HG03060 (cell line): Measurements from ENCODE around the gene MAPK14.
"Not testable (repeated sequence)": the region's sequence is repeated elsewhere in the genome, so short reads cannot be mapped to it uniquely, and the experiment has no call there.

ENCODE experiments used
- ATAC-seq: cut with Tn5 transposase; IDR thresholded peaks from one replicate; pipeline ENCODE4 v1.9.1; 2021; ENCODE audit warnings: low read depth, moderate number of reproducible peaks; ENCODE audit not compliant: unreplicated experiment

The MAPK14 gene

DNA sequence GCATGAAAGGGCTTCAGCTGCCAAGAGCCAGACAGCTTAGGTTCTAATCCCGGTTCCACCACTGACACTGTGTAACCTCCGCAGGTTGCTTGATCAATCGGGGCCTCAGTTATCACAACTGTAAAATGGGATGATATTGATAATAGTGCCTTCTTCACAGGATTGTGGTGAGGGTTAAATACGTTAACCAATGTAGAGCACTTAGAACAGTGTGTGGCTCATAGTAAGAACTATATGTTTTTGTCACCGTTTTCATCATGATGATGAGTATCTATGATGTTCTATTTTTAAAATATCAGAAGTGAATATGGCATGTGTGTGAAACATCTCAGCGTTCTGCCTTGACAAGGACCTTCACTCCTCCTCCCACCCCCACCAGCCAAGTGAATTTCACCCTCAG lies 92.4 kb downstream of the MAPK14 start:
- ATAC-seq: no peak

DNA sequence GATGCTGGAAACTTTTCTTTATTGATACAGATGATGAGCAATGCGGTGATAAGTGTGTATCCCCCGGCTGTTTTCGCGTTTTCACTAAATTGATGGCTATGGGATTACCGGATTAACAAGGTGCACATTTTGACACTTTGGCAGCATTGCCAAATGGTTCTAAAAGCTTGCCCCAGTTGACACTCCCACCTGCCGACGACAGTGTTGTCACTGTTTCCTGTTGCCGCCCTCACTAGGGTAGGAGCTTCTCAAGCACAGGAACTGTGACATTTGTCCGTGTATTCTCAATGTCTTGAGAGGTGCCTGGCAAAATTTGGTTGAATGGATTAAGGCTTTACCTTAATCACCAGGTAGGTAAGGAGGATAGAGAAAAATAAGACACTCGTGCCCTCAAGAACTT lies 92.9 kb downstream of the MAPK14 start:
- no peak for ATAC-seq

DNA sequence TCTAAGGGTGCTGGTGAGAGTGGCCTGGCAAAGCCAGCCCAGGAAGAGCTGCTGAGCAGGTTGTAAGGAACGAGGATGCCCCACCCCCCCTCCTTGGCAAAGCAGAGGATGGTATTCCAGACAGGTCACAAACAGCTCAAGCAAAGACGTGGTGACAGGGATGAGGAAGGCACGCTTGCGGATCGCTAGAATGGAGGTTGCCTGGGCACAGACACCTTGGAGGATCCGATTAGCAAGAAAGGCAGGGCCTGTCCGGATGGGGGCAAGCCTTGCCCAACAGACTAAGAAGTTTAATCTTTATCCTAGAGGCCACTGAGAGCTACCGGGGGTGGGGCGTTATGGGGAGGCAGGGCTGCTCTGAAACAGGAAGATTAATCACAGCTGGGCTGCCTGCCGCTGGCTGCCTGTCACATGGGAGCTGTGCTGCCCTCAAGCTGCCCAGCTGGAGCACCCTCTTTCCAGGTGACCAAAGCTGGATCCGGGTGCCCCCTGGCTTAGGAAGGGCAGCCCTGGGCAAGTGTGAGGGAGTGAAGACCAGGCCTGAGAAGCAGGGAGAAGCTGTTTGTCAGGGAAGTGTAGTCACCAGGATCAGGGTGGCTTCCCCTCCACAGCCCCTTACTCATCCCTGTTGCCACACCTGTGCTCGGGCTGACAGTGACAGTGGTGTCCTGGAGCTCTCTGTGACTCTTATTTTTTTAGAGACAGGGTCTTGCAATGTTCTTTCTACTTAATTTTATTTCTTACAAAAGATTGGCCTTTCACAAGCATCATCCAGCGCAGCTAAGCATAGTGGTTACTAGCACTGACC lies 93.6 kb downstream of the MAPK14 start:
- ATAC-seq: no peak

DNA sequence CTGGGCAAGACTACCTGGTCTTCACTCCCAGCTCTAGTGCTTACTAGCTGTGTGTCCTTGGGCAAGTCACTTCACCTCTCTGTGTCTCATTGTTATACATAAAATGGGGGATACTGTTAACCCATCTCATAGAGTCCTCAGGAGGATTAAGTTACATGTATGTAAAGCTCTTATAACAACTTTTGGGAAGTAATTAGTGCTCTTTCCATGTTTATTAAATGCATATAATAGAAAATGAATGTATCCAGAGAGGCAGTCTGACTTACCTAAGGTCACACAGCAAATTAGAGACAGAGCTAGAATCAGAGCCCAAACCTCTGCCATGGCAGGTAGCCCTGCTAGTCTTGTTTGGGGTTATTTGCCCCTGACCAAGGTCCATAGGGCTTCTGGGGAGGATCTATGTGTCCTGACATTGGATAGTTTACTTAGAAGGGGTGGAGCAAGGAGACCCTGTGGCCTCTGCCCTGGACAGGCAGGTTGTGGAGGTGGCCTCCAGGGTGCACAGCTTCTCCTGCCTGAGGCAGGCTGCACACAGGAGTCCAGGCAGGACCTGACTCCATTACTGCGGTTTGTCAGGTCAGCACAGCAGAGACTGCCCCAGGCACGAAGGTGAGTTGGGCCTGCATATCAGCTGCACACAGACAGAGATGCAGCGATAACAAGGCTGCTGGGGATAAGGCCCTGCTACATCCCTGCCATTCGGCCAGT lies 94.3 kb downstream of the MAPK14 start:
- ATAC-seq: no peak

DNA sequence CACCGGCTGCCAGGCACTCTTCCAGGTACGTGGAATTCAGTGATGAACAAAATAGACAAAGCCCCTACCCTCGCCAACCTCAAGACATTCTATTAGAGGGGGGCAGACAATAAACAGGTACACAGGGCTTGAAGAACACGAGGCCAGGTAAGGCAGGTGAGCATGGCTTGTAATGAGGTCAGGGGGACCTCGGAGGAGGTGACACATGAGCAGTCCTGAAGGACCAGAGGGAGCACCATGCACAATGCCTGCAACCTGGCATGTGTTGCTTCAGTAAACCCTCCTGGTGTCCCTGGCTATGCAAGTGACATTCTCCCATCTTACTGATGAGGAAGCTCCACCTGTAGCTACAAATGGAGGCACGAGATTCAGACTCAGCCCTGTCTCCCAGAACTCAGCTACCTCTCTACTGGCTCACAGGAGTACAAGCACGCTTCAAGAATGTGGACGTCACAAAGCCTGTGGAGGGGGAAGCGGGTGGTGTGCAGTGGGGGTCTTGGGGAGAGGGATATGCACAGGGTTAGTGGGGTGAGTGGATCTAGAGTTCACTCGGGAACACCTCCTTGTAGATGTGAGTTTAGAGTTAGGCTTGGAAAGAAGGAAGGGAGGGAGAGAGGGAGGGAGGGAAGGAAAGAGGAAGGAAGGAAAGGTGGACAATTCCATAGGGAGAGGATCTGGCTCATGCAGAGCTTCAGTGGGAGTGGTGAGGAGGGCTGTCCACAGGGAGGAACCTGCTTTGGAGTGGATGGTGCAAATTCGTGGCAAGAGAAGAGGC lies 95.1 kb downstream of the MAPK14 start:
- ATAC-seq: no peak

DNA sequence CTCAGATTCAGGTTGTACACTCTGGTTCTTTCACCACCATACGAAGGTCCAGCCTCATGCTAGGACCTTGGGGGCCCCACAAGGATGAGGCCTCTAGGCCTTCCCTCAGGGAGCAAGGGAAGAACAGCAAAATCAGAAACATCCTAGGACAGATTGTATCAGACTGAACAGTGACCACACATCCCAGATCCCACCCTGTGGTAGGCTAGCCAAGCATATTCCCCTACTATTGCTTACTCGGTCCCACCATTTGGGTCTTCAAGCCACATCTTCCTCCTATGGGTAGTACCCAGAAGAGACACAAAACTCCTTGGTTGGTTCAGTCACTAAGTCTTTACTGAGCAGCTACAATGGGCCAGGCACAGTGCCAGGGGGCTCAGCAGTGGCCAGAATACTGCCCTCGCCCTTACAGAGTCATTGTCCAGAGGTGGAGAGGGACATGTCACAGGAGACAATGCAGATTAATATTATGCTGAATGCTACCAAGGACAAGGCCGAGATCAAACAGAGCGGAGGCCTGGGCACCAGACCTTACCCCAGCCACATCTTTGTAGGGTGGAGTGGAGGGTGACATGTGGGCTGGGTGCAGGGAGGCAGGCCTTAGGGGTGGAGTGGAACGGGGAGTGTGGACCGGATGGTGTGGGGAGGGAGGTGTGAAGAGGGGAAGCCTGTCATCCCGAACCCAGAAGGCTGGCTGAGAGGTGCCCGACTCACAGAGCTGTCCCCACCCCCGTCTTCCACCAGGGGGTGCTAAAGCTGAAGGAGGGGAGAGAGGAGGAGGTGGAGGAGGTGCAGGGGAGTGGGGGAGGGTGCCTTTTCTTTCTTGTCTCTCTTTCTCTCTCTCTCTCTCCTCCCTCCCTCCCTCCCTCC lies 95.9 kb downstream of the MAPK14 start:
- no peak for ATAC-seq

DNA sequence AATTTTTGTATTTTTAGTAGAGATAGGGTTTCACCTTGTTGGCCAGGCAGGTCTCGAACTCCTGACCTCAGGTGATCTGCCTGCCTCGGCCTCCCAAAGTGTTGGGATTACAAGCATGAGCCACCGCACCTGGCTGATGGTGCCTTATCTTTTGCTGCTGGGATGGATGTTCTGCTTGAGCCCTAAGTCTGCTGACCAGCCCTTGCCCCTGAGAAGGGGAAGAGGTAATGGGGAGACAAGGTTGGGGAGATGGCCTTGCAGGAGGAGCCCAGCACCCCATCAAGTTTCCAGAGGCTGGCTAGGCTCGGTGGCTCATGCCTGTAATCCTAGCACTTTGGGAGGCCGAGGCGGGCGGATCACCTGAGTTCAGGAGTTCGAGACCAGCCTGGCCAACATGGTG lies 96.7 kb downstream of the MAPK14 start:
- ATAC-seq: not testable (repeated sequence)

DNA sequence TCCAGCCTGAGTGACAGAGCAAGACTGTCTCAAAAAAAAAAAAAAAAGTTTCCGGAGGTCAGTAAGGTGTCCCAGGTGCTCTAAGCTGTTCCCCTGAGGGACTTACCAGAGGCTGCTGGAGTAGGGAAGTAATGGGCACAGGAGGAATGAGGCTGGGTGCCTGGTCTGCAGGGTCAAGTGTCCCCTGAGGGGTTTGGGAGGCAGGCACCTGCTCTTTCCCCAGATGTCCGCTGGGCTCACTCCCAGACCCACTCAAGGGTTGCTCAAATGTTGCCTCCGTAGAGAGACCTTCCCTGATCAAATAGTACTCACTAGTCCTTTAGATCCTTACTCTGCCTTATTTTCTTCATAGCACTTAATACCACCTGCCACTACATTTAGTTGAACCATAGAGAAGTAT lies 97.3 kb downstream of the MAPK14 start:
- no peak for ATAC-seq

DNA sequence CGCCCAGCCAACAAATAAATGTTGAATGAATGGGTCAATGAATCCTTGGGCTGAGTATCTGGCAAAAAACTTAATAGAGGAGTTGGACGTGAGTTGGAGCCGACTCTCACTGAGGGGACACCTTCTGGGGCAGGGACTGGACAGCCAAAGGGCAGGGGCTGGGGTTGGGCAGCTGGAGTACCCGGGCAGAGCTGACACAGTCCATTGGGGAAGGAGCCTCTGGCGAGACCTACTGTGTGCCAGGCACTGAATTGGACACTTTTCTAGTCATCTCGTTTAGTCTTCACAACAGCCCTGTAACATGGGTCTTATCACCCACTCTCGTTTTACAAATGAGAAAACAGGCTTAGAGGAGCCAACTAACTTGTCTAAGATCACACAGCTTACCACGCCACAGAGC lies 98.0 kb downstream of the MAPK14 start:
- no peak for ATAC-seq

DNA sequence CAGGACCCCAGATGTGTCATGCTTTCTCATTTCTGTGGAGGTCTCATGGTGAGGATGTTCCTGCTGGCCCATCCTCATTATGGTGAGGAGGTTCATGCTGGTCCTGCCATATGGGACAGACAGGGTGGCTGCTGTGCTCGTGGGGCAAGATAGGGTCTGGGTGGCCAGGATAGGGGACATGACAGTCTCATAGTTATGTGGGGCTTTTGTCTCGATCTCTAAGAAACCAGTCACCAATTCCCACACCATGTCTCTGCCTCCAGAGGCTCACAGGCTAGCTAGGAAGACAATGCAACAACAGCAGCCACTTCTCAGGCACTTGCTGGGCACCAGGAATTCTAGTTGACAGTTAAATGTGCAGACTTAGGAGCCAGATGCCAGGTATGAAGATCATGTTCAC lies 98.5 kb downstream of the MAPK14 start:
- no peak for ATAC-seq

DNA sequence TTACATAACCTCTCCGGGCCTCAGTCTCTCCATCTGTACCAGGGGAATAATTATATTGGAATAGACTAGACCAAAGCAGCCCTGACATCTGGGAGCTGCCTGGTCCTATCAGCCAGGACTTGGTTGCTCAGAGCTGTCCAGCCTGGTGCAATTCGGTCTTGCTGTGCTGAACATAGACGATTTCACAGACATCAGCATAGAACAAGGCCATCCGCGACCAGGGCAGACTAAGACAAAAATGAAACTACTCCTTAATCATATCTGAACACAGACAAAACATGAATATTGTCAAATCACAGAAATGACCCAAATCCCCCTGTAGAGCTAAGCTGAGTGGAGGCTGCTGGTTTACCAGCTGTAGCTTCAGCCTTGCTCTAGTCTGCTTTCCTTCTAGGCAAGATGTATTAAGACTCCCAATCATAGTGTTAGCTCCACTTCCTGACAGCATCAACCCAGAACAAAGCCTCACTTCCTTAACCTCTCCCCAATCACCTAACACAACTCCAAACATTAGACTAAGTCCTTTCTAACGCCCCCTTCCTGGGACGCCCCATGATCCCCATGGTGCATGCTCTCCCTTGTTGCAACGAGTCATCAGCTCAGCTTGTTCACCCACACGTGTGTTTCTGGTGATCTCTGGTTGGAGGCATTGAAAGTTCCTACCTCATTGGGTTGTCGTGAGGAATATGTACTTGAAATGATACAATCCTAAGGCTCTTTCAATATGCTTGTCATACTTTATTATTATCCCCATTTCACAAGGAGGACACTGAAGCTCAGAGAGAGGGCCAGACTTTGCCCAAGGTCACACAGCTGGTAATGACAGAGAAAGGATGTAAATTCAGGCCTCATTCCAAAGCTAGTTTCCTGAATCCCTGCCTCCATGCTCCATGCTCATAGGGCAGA lies 99.2 kb downstream of the MAPK14 start:
- no peak for ATAC-seq

DNA sequence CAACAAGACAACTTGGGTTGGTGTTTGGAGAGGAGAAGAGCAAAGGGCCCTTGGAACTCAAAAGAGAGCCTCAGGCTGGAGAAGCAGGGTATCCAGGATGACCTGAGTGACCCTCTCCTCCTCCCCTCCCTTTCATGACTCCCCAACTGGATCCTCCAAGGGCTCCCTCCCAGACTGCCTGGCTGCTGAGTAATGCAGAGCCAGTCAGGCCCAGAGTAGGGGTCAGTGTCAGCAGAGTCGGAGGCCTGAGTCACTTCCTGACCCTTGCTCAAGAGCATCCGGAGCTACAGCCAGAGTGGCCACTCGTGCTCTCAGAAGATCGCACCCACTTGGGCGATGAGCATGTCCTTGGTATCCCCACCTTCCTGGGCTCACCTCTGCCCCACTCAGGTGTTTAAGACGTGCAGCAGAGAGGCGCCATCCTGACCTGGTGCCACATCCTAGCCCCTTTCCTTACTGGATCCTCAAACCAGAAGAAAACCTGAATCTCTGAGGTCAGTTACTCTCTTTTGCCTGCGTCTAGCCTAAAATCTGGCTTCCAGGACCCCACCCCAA lies 99.9 kb downstream of the MAPK14 start:
- no peak for ATAC-seq

DNA sequence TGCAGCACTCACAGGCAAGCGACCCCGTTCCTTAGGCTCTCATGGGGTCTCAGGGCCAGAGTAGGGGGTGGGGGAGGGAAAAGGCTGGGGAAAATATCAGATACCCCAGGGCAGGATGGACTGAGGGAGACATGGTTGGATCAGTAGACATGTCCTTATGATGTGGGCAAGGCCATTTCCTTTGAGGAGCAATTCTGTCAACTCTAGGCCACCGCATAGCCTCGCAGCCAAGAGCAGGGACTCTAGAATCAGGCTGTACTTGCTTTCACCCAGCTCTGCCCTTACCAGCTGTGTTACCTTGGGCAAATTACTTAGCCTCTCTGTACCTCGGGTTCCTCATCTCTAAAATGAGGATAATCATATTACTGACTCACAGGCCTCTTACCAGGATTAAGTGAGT lies 100.5 kb downstream of the MAPK14 start:
- no peak for ATAC-seq

DNA sequence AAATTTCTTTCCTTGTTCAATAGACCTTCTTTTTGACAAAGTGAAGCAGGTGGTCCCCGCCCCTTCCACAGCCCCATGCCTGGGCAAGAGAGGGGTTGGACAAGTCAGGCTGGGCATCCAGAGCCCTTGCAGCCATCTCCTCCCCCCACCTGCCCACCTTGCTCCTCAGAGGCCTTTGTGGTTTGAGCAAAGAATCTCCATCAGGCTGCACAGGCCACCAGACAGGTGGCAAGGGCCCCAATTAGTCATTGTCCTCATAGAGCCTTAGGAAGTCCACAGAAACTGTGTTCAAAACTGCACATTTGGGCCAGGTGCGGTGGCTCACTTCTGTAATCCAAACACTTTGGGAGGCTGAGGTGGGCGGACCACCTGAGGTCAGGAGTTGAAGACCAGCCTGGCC lies 101.2 kb downstream of the MAPK14 start:
- ATAC-seq: no peak

DNA sequence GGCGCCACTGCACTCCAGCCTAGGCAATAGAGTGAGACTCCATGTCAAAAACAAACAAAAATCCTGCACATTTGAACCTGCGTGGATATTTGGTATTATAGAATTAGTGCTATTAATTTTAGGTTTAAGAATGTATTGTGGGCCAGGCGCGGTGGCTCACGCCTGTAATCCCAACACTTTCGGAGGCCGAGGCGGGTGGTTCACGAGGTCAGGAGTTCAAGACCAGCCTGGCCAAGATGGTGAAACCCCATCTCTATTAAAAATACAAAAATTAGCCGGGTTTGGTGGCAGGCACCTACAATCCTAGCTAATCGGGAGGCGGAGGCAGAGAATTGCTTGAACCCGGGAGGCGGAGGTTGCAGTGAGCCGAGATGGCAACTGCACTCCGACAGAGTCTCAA lies 101.7 kb downstream of the MAPK14 start:
- not testable (repeated sequence) for ATAC-seq

DNA sequence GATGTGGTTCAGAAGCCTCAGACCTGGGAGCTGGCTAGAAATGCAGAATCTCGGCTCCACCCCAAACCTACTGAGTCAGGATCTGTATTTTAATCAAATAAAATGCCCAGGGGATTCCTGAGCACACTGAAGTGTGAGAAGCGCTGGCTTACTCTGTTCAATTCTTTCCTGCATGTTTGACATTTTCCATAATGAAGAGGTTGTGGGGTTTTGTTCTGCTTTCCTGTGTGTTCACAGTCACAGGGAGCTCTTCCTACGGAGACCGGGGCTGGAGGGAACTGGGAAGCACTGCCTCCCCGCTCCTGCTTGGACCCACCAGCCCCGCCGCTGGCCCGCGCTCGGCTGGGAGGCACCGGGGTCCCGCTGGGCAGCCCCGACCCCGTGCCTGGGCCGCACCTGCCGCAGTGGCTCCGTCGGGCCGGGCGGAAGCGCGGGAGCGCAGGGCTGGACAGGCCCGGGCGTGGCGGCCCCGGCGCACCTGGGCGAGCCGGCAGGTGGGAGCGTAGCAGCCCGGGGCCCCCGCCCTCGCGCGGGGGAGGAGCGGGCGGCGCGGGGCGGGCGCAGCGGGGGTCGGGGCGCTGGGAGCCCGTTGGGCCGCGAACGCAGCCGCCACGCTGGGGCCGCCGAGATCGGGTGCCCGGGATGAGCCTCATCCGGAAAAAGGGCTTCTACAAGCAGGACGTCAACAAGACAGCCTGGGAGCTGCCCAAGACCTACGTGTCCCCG lies 102.5 kb downstream of the MAPK14 start, which contains the start of gene MAPK13:
MAPK13 (plus strand) TSS at position 573 of the 726 bp plus-strand sequence; CDS start at position 643, 70 bp downstream.
- no peak for ATAC-seq

DNA sequence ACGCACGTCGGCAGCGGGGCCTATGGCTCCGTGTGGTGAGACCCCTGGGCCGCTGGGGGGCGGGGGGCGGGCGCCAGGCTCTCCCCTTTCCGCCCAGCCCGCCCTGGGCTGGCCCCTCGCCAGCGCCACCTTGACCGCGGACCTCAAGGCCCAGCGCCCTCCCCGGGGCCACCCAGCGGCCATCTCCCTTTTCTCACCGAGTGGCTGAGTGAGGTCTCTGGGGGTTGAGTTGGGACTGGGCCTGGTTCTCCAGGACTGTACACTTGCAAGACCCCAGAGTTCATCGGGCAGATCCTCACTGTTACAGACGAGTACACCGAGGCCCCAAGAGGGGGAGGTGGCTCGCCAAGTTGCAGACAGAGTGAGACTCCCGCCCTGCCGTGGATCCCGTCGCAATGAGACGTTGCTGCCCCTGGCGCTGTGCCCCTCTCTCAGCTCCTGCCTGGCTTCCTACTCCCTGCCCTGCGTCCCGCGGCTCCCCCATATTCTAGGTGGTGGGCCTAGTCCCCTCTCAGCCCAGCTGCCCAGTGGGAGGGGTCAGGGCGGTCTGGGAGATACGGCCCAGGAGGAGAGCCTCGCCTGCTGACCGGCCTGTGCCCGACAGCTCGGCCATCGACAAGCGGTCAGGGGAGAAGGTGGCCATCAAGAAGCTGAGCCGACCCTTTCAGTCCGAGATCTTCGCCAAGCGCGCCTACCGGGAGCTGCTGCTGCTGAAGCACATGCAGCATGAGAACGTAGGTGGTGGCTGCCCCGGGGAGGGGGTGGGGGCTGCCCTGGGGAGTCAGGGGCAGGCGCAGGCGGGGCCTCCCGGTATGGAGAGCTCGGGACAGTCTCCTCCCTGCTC lies 103.3 kb downstream of the MAPK14 start:
- no peak for ATAC-seq
